HepG2 (cell line): Measurements from ENCODE around the gene APOC1. TPM values are rescaled to one million over a fixed set of nuclear protein-coding genes. Genes with fewer than 3 reads are reported as not detected.

Experiments
- CTCF ChIP-seq: sonication (generic); formaldehyde crosslinking; IDR thresholded peaks from 2 replicates; pipeline ENCODE4 v1.5.0; 2020; ENCODE audit warnings: mild to moderate bottlenecking, missing genetic modification reagents, moderate library complexity
- ERF ChIP-seq: IDR thresholded peaks from 2 replicates; pipeline ENCODE4 v1.6.1; 2018; ENCODE audit warnings: missing biosample characterization, missing genetic modification reagents
- ETV5 ChIP-seq: IDR thresholded peaks from 2 replicates; pipeline ENCODE4 v1.6.1; 2018; ENCODE audit warnings: missing biosample characterization, missing genetic modification reagents, inconsistent platforms, borderline replicate concordance
- LCORL ChIP-seq, 2 experiments: fragments of 450-650 bp in 1 of 2; sonication (generic) in 1 of 2; formaldehyde crosslinking in 1 of 2; IDR thresholded peaks; 2 replicates each; pipeline versions ENCODE4 v1.5.0 to v1.6.1; 2017 to 2020; ENCODE audit warnings: antibody characterized with exemption in 1 of 2, missing genetic modification reagents in 1 of 2
- MAX ChIP-seq: IDR thresholded peaks from 2 replicates; pipeline ENCODE4 v1.6.1; 2012; ENCODE audit warnings: inconsistent platforms
- MIER2 ChIP-seq: IDR thresholded peaks from 2 replicates; pipeline ENCODE4 v1.6.1; 2016; ENCODE audit warnings: missing biosample characterization, missing genetic modification reagents
- NR1H2 ChIP-seq: sonication (generic); formaldehyde crosslinking; IDR thresholded peaks from 2 replicates; pipeline ENCODE4 v1.8.1; 2022; ENCODE audit warnings: low read depth, missing genetic modification reagents, borderline replicate concordance
- PHF5A ChIP-seq: IDR thresholded peaks from one replicate; pipeline ENCODE4 v1.6.1; 2018; ENCODE audit warnings: low read depth, missing genetic modification reagents; ENCODE audit not compliant: unreplicated experiment
- SAP130 ChIP-seq: IDR thresholded peaks from 2 replicates; pipeline ENCODE4 v1.6.1; 2016; ENCODE audit warnings: low read depth
- THAP11 ChIP-seq: IDR thresholded peaks from 2 replicates; pipeline ENCODE4 v1.6.1; 2016; ENCODE audit warnings: missing biosample characterization, missing genetic modification reagents
- ZBTB33 ChIP-seq: sonication (generic); formaldehyde crosslinking; IDR thresholded peaks from 2 replicates; pipeline ENCODE4 v1.4.0; 2020; ENCODE audit warnings: missing genetic modification reagents
- ZNF18 ChIP-seq: sonication (generic); formaldehyde crosslinking; IDR thresholded peaks from 2 replicates; pipeline ENCODE4 v1.8.0; 2022; ENCODE audit warnings: mild to moderate bottlenecking, missing genetic modification reagents; ENCODE audit not compliant: insufficient replicate concordance
- ZNF232 ChIP-seq: sonication (generic); formaldehyde crosslinking; IDR thresholded peaks from 2 replicates; pipeline ENCODE4 v1.4.0; 2020; ENCODE audit warnings: missing genetic modification reagents, borderline replicate concordance
- ZNF282 ChIP-seq: fragments of 450-650 bp; IDR thresholded peaks from 2 replicates; pipeline ENCODE4 v1.6.1; 2018; ENCODE audit not compliant: partially characterized antibody
- ZNF331 ChIP-seq: sonication (generic); formaldehyde crosslinking; IDR thresholded peaks from 2 replicates; pipeline ENCODE4 v1.4.0; 2020; ENCODE audit warnings: missing genetic modification reagents
- ZNF446 ChIP-seq: sonication (generic); formaldehyde crosslinking; IDR thresholded peaks from 2 replicates; pipeline ENCODE4 v1.5.0; 2020; ENCODE audit warnings: mild to moderate bottlenecking, missing genetic modification reagents
- ZNF780A ChIP-seq: sonication (generic); formaldehyde crosslinking; IDR thresholded peaks from 2 replicates; pipeline ENCODE4 v1.8.0; 2022; ENCODE audit warnings: mild to moderate bottlenecking, missing genetic modification reagents, moderate library complexity
- ZNF792 ChIP-seq: IDR thresholded peaks from 2 replicates; pipeline ENCODE4 v1.6.1; 2016
- polyA plus RNA-seq, 8 experiments: library from polyadenylated mRNA; depleted of rRNA in 3 of 8; stranded (reverse) in 7 of 8; unstranded in 1 of 8; fragments of >200 nt; fragmentation: Illumina TruSeq in 4 of 8; extraction: Trizol in 4 of 8; gene quantifications; 2 replicates each; pipeline versions ENCODE4 v1.2.1 to v1.2.3, GENCODE V29; 2011 to 2016; ENCODE audit warnings: low read depth in 4 of 8, missing spikeins in 1 of 8, mixed read lengths in 1 of 8; ENCODE audit not compliant: insufficient read depth in 1 of 8
- total RNA-seq, 5 experiments: library from RNA; depleted of rRNA; stranded (reverse); fragments of >200 nt; fragmentation: Illumina TruSeq; extraction: Trizol; gene quantifications; 2 replicates each; pipeline ENCODE4 v1.2.3, GENCODE V29; 2016; ENCODE audit warnings: low read depth in 1 of 5
- TF ChIP-seq, protein P1 (sequence below): sonication (generic); formaldehyde crosslinking; IDR thresholded peaks from 2 replicates; pipeline ENCODE4 v1.5.1; 2020; ENCODE audit warnings: mild to moderate bottlenecking, moderate library complexity, missing genetic modification reagents
- TF ChIP-seq, protein P2 (sequence below): IDR thresholded peaks from 2 replicates; pipeline ENCODE4 v1.4.0; 2020; ENCODE audit warnings: mild to moderate bottlenecking, missing genetic modification reagents

The APOC1 gene
- total and polyA plus RNA-seq, 2 of the 13 experiments (the other 11 are each of a cell fraction or from before 2014, with no cell fraction given), result 600 to 1,235 TPM

GRCh38 chr19:44939668-44940067 lies 25.3 kb downstream of the APOC1 start (continued):
- peak; percentile 69 for TF ChIP-seq ZNF18 (CRISPR knock-in tag)
- TF ChIP-seq ZBTB33 (CRISPR knock-in tag), result peak; percentile 69
- TF ChIP-seq CTCF, result no peak
- TF ChIP-seq PHF5A (CRISPR knock-in tag), result no peak
- peak; percentile 51; the same call in 1 of the 2 replicates for TF ChIP-seq ETV5 (CRISPR knock-in tag)
- peak; percentile 42; the same call in 1 of the 2 replicates for TF ChIP-seq LCORL (IDR thresholded peaks at IDR 0.05)
- TF ChIP-seq LCORL (CRISPR knock-in tag; IDR thresholded peaks at IDR 0.05), result peak; percentile 70; the same call in 1 of the 2 replicates
- TF ChIP-seq ZNF331 (CRISPR knock-in tag), result peak; percentile 39; the same call in 1 of the 2 replicates
- 0 out of 2 replicates have a peak, but pooled peaks have one; percentile 24 for TF ChIP-seq MIER2 (CRISPR knock-in tag)
- no peak for TF ChIP-seq MAX
- TF ChIP-seq ZNF792 (CRISPR knock-in tag), result no peak
- TF ChIP-seq SAP130 (CRISPR knock-in tag), result peak; percentile 53
- TF ChIP-seq THAP11 (CRISPR knock-in tag), result peak; percentile 22; the same call in 1 of the 2 replicates
- no peak for TF ChIP-seq ERF (CRISPR knock-in tag)
- TF ChIP-seq NR1H2, result no peak
- TF ChIP-seq, protein P1, sequence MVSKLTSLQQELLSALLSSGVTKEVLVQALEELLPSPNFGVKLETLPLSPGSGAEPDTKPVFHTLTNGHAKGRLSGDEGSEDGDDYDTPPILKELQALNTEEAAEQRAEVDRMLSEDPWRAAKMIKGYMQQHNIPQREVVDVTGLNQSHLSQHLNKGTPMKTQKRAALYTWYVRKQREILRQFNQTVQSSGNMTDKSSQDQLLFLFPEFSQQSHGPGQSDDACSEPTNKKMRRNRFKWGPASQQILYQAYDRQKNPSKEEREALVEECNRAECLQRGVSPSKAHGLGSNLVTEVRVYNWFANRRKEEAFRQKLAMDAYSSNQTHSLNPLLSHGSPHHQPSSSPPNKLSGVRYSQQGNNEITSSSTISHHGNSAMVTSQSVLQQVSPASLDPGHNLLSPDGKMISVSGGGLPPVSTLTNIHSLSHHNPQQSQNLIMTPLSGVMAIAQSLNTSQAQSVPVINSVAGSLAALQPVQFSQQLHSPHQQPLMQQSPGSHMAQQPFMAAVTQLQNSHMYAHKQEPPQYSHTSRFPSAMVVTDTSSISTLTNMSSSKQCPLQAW (CRISPR knock-in tag), result 0 out of 2 replicates have a peak, but pooled peaks have one; percentile 18
- no peak for TF ChIP-seq ZNF446
- TF ChIP-seq, protein P2, sequence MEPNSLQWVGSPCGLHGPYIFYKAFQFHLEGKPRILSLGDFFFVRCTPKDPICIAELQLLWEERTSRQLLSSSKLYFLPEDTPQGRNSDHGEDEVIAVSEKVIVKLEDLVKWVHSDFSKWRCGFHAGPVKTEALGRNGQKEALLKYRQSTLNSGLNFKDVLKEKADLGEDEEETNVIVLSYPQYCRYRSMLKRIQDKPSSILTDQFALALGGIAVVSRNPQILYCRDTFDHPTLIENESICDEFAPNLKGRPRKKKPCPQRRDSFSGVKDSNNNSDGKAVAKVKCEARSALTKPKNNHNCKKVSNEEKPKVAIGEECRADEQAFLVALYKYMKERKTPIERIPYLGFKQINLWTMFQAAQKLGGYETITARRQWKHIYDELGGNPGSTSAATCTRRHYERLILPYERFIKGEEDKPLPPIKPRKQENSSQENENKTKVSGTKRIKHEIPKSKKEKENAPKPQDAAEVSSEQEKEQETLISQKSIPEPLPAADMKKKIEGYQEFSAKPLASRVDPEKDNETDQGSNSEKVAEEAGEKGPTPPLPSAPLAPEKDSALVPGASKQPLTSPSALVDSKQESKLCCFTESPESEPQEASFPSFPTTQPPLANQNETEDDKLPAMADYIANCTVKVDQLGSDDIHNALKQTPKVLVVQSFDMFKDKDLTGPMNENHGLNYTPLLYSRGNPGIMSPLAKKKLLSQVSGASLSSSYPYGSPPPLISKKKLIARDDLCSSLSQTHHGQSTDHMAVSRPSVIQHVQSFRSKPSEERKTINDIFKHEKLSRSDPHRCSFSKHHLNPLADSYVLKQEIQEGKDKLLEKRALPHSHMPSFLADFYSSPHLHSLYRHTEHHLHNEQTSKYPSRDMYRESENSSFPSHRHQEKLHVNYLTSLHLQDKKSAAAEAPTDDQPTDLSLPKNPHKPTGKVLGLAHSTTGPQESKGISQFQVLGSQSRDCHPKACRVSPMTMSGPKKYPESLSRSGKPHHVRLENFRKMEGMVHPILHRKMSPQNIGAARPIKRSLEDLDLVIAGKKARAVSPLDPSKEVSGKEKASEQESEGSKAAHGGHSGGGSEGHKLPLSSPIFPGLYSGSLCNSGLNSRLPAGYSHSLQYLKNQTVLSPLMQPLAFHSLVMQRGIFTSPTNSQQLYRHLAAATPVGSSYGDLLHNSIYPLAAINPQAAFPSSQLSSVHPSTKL (CRISPR knock-in tag), result peak; percentile 56
- TF ChIP-seq ZNF780A (CRISPR knock-in tag), result no peak
- TF ChIP-seq ZNF282, result no peak
- TF ChIP-seq ZNF232 (CRISPR knock-in tag), result no peak
